GM12865 (cell line): ENCODE measurements around the gene CELSR2.
A peak's percentile ranks its signal among the peaks of the same experiment; 100 is the strongest.

Experiments
- DNase-seq: peaks from one replicate; pipeline ENCODE4 v3.0.0; 2010; ENCODE audit warnings: low read depth
- H3K4me3 ChIP-seq: 2 replicates; pipeline ENCODE4 v1.5.1; 2011; ENCODE audit warnings: mild to moderate bottlenecking, low read depth, low read length, control low read depth
- TF ChIP-seq, protein P1 (sequence below): IDR thresholded peaks from 2 replicates; pipeline ENCODE4 v1.5.1; 2011; ENCODE audit warnings: low read length, control low read depth, low read depth, inconsistent platforms; ENCODE audit not compliant: insufficient read depth; ENCODE audit errors: missing control alignments

The CELSR2 gene

DNA sequence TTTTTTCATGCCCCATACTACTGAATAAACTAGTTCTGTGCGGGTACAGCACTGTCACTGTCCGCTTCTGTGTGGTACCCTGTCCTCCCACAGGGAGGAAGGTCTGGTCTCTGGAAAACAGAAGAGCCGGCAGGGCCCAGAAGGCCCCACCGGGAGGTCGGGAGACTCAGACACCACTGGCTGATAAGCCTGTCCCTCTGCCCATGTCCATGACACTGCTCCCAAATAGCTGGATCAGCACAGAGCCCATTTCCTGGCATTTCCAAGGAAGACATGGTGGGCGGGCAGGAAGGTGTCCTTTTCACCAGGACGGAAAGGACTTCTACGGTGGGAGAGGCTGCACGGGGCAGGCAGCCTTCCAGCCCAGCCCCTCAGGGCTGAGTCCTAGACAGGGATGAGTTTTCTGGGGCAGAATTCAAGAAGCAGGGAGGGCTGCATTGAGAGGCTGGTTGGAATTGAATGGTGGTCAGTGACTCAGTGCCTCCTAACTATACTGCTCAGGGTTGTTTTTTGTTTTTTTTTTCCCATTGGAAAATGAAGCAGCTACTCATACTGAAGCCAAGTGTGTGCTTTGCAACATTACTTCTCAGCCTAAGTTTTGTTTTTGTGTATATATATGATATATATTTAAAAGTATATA lies 26.5 kb downstream of the CELSR2 start:
- H3K4me3 ChIP-seq: no peak overlapping the region
- DNase-seq: no peak
- TF ChIP-seq, protein P1, sequence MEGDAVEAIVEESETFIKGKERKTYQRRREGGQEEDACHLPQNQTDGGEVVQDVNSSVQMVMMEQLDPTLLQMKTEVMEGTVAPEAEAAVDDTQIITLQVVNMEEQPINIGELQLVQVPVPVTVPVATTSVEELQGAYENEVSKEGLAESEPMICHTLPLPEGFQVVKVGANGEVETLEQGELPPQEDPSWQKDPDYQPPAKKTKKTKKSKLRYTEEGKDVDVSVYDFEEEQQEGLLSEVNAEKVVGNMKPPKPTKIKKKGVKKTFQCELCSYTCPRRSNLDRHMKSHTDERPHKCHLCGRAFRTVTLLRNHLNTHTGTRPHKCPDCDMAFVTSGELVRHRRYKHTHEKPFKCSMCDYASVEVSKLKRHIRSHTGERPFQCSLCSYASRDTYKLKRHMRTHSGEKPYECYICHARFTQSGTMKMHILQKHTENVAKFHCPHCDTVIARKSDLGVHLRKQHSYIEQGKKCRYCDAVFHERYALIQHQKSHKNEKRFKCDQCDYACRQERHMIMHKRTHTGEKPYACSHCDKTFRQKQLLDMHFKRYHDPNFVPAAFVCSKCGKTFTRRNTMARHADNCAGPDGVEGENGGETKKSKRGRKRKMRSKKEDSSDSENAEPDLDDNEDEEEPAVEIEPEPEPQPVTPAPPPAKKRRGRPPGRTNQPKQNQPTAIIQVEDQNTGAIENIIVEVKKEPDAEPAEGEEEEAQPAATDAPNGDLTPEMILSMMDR: no peak

DNA sequence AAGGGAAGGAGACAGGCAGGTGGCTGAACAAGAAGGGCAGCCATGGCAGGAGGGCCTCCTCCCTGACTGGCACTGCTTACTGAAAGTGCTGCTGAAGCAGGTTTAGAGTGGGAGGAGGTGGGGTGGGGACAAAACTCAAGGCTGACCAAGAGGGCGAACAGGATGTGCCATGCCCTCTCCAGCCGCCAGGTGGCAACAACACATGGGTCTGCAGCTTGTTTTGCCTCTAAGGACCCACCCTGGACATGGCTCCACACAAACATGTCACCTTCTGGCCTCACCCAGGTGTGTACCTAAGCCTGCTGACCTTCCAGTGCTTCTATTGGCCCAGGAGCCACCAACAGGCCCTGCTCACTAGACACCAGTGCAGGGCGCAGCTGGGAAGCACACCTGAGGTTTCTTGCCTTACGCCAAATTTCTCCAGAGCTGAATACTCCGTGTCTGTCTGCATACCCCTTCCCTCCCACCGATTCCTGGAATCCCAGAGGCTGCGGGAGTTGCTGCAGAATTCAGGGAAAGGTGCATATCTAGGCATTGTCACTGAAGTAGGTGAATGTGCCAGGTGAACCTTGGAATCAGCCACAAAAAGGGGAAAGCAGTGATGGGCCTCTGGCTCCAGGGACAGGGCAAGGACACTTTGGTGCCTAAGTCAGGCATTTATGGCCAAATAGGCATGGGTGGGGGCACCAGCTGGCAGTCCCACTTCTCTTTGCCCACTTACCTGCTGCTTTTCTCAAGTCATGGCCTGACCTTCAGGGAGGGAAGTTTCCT lies 28.3 kb downstream of the CELSR2 start:
- TF ChIP-seq, protein P1: peak; percentile 97
- H3K4me3 ChIP-seq: no peak overlapping the region
- peak; percentile 87 for DNase-seq

DNA sequence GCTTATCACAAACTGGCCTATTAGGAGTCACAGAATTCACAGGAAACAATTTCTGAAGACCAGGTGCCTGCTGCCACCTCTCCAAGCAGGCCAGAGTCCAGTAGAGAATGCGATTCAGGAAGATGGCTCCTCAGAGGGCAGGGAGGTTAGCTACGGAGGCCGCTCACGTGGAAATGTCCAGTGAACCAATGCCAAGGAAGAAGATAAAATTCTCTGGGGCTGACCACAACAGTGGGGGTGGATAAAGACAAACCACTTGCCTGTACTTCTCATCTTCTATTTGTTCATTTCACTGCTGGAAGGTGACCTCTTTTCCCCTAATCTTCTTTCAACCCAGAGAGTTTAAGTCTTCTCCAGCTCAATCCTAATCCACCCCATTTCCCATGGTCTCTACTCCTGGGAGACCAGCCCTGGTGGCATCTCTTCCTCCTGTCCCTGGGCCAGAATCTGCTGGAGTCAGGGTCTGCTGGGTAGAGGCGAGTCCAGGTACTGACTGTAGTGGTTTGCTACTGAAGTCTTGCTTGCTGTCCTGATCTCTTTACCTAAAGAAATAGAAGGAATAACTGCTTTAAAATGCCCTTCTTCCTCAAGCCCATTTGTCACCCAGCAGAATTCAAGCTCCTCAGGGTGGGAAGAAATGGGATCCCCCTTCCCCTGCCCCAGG lies 30.4 kb downstream of the CELSR2 start:
- DNase-seq: no peak
- TF ChIP-seq, protein P1: no peak
- H3K4me3 ChIP-seq: no peak overlapping the region

DNA sequence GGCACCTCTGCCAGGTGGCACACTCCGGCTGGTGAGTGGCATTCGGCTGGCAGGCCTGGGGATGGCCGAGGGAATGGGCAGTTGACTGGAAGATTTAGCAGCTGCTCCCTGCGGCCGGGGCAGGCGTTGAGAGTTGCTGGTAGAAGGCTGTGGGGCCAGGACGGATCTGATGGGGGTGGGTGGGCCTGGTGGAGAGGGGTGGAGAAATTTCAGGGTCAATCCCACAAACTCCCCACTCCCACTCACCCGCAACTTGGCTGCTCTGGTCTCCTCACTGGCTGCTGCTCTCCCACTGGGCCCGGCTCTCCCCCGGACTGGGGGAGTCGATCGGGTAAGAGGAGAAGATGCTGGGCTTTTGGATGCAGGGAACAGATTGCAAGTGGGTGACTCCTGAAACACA lies 31.5 kb downstream of the CELSR2 start:
- no peak overlapping the region for H3K4me3 ChIP-seq
- no peak for DNase-seq
- TF ChIP-seq, protein P1: no peak

DNA sequence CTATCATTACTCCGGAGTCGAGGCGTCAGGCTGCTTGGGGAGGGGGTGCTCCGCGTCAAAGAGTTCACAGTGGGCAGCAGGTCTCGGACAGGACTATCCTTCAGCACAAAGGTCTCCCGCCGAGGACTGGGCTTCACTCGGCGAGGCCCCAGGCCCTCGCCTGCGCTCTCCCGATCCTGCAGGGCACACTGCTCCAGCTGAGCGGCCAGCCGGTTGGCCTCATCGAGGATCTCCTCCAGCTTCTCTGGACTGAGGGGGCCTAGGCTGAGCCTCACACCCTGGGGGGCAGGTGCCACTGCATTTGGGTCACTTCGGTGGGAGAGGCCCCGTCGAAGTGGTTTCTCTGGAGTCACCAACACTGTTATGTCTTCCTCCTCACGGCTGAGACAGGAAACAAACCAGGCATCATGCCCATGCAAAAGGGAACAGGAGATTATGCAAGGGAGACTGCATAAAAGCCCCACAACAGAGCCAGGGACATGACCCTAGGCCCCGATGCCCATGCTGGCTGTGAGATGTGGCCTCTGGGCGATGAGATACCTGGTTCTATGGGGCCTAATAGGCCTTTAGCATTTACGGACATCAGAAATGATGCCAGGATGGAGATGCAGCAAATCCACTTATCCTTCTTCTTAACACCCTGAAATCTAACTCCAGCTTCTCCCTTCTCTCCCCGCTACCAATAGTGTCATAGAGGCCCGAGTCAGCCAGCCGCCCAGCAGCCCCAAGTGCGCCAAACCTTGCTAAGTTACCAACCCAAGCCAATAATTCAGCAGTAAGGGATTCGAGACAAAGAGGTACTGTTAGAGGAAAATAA lies 32.5 kb downstream of the CELSR2 start:
- TF ChIP-seq, protein P1: no peak
- H3K4me3 ChIP-seq: peak overlapping the region; percentile 75
- no peak for DNase-seq

DNA sequence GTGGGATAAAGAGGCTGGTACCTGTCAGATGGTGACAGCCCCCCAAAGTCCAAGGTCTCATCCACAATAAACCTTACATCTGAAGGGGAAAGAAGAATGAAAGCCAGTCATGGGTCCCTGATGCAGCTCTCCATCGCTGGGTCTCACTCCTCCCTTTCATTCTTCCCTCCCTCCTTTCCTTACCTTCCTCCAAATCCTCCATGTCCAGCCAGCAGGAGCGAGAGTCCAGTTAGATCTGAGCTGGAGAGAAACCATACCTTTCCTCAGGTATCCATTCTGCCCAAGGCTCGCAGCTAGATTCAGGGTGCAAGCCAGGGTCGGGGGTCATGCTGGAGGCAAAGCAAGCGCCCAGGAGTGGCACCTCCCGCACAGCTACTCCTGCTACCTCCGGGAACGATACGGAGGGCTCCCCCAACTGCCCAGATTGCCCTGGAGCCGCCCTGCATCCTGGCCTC lies 33.2 kb downstream of the CELSR2 start:
- peak overlapping the region; percentile 75 for H3K4me3 ChIP-seq
- TF ChIP-seq, protein P1: no peak
- DNase-seq: no peak
